Measurements from ENCODE around the gene IGF2.

GRCh38 chr11:2122222-2122906 is 16.8 kb downstream of the IGF2 start:
- TF ChIP-seq POLR2A (IDR thresholded peaks at IDR 0.05) (no peak), CTCF (IDR thresholded peaks at IDR 0.05) (no peak), EP300 (IDR thresholded peaks at IDR 0.05) (no peak)
